Measurements from ENCODE around the gene IGHMBP2. TPM values are rescaled to one million over a fixed set of nuclear protein-coding genes. Genes with fewer than 3 reads are reported as not detected.

Gene IGHMBP2
- total RNA-seq, 1 experiment from 2014 or later: 24.0 TPM

- no peak for DNase-seq
- no peak overlapping the region for H4K8ac ChIP-seq (replicated peaks; ENCODE audit: insufficient read length, low read depth, low read length)
- Mint-ChIP-seq H3K4me3 (no peak overlapping the region), H3K9me3 (no peaks in the 10 kb centered on the region), H3K36me3 (ENCODE audit: insufficient read depth in 1 of 3, low read depth in 3 of 3) (peaks cover 16 to 53% (median 37%) of the 10 kb centered on the region in 3 experiments; a peak in 6 of 7 replicates), H3K27ac (no peak overlapping the region), H3K27me3 (ENCODE audit: low read depth) (no peaks in the 10 kb centered on the region), H3K4me1 (no peaks in the 10 kb centered on the region)
- no CpG with 5 or more reads among the region's 7 CpGs for WGBS (ENCODE audit: extremely low coverage, insufficient read length, low lambda C conversion rate)
- H3K27ac ChIP-seq (ENCODE audit: insufficient read length, low read depth, low read length): no peak overlapping the region
- H2AFZ ChIP-seq (ENCODE audit: low read length): no peak overlapping the region
- H3K27me3 ChIP-seq (ENCODE audit: insufficient read depth, low read length): no peaks in the 10 kb centered on the region
- H3K4ac ChIP-seq (ENCODE audit: low read depth, low read length): no peak overlapping the region
- H2BK5ac ChIP-seq (ENCODE audit: insufficient read length, low read length): no peak overlapping the region
- no peak overlapping the region for H3T11ph ChIP-seq (ENCODE audit: low read length)
- H3K9me3 ChIP-seq (ENCODE audit: control insufficient read depth, low read depth, low read length): no peaks in the 10 kb centered on the region
- no peak overlapping the region for H3K56ac ChIP-seq (ENCODE audit: insufficient read length, low read depth, low read length)
- no peak overlapping the region for H3K18ac ChIP-seq (ENCODE audit: insufficient read length, low read depth, low read length)
- H3K79me2 ChIP-seq (ENCODE audit: insufficient read depth, low read length): no peaks in the 10 kb centered on the region
- no peak overlapping the region for H2BK12ac ChIP-seq (ENCODE audit: insufficient read length, low read depth, low read length)
- no peak overlapping the region for H2BK120ac ChIP-seq (ENCODE audit: low read depth, low read length, poor library complexity, severe bottlenecking)
- no peak overlapping the region for H4K91ac ChIP-seq (ENCODE audit: insufficient read length, low read depth, low read length)
- no peak overlapping the region for H2BK20ac ChIP-seq (ENCODE audit: low read depth, low read length, poor library complexity, severe bottlenecking)
- H3K14ac ChIP-seq (ENCODE audit: insufficient read depth, low read length): no peak overlapping the region
- H2BK15ac ChIP-seq (ENCODE audit: low read depth, low read length): no peak overlapping the region
- no peak overlapping the region for H3K4me2 ChIP-seq (ENCODE audit: insufficient read depth, insufficient read length, low read length)
- no peak overlapping the region for H3K23ac ChIP-seq (ENCODE audit: insufficient read length, low read depth, low read length)
- TF ChIP-seq CTCF (conservative IDR thresholded peaks at IDR 0.05): no peak
- no peak overlapping the region for H2AK5ac ChIP-seq (ENCODE audit: insufficient read length, low read length)
- H3K9ac ChIP-seq (ENCODE audit: extremely low read depth, insufficient read length, low read length): no peak overlapping the region
- H3K4me1 ChIP-seq (ENCODE audit: insufficient read depth, low read length): no peaks in the 10 kb centered on the region
- H4K5ac ChIP-seq (ENCODE audit: insufficient read length, low read depth, low read length): no peak overlapping the region
- H4K20me1 ChIP-seq (ENCODE audit: control insufficient read depth, insufficient read depth, insufficient read length): no peaks in the 10 kb centered on the region
- H3K79me1 ChIP-seq (ENCODE audit: insufficient read depth, low read depth, low read length, poor library complexity, severe bottlenecking): no peaks in the 10 kb centered on the region
- no peaks in the 10 kb centered on the region for H3K23me2 ChIP-seq (ENCODE audit: insufficient read length, low read depth, low read length, poor library complexity, severe bottlenecking)
Observed at GRCh38 chr11:68932358-68932757, 28.7 kb downstream of the IGHMBP2 start.
